ENCODE measurements around the gene CILP. TPM values are rescaled to one million over a fixed set of nuclear protein-coding genes. Genes with fewer than 3 reads are reported as not detected.
"Not testable (repeated sequence)": the region's sequence is repeated elsewhere in the genome, so short reads cannot be mapped to it uniquely, and the experiment has no call there.

CILP gene
- total RNA-seq = 0.64 TPM

DNA sequence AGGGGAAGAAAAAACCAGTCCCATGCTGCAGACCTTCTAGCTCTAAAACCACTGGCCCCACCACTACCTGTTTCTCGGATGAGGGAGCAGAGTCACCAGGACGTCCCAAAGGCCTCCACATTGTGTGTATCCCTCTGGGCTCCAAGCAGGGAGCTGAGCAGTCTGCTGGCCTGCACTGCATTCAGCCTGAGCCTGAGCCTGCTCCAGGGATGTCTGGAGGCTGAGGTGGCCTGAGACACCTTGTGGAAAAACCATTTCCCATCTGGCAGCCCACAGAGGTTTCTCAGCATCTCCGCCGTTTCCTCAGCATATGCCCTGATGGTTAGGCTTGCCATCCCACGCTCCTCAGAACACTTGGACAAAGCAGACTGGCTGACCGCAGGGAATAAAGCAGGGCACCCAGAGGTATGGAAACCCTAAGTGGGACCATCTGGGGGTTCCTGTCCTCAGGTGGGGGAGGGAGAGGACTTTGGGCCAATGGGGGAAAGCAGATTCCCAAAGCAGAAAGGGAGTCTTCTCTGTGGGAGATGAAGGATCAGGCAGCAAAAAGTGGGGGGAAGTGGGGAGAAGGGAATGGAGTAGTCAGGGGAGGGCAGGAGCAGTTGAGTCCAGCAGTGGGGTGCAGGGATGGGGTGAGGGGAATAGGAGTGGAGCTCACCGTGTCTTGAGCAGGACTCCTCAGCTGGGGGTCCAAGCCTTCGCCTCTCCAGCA, at the start of gene CILP:
TSS of gene CILP (minus strand) at position 704 of the 712 bp plus-strand sequence. CDS start 1,718 bp downstream, outside the sequence.
- ATAC-seq = no peak

- no peak for ATAC-seq
Measured at GRCh38 chr15:65260968-65261367, 49.7 kb upstream of the CILP start.

DNA sequence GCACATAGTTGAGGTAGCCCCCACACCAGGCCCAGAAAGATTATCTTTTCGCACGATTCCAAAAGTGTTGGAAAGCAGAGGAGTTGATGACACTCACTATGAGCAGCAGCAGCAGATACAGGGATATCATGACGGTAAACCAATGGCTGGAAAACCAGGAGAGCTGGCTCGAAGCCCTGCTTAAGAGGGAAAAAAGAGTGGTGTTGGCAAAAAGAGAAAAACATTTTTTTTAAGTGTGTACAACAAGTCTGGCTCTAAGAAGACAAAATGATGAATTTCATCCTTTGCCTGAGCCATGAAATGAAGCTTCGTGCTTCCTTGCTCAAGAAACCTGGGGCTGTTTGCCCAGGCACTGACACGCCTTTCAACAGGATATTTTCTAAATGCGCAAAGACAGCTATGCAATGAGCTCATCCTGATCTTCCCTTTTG, 48.1 kb upstream of the CILP start:
- ATAC-seq = no peak

- ATAC-seq = no peak
Measured at GRCh38 chr15:65258375-65259262, 47.3 kb upstream of the CILP start.

DNA sequence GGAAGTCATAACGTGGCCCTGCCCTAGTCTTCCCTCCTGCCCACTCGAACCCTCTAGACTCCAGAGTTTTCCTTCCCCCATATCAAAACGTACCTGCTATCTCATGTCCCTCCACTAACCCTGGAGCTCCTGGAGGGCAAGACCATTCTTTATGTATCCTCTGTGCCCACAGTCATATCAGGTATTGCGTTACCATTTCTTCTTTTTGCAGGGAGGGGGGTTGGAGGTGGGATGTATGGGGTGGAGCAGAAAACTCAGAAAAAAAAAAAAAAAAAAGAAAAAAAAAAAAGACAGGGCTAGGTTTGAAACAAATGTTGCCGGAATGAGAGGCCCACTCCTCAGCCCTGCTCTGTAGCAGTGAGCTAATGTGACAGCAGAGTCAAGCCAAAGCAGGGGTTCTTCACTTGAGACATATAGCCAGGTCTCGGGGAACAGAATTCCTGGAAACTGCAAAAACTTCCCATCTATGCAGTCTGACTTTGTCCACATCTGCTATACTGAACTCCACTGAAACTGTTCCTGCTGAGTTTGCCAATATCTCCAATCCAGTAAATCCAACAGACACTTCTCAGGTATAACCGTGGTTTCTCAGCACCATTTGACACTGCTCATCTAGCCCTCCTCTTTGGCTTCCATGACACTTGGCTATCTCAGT, 44.3 kb upstream of the CILP start:
- no peak for ATAC-seq

DNA sequence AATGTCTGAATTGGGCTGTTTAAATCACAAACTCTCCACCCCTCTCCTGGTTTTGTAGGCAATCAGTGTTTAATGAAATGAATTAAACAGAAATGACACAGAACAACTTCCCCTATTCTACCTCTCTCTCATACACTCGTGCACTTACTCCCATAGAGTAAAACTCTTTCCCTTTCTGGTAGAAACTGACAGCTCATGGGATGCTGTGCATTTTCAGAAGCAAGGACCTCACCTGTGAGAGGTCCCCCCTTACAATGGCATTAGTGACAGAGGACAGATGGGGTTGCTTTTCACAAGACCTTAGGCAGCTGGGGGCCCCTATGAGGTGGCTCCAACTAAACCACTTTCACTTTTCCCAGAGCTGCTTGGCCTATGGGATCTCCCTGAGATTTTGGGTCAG, 43.5 kb upstream of the CILP start:
- no peak for ATAC-seq

DNA sequence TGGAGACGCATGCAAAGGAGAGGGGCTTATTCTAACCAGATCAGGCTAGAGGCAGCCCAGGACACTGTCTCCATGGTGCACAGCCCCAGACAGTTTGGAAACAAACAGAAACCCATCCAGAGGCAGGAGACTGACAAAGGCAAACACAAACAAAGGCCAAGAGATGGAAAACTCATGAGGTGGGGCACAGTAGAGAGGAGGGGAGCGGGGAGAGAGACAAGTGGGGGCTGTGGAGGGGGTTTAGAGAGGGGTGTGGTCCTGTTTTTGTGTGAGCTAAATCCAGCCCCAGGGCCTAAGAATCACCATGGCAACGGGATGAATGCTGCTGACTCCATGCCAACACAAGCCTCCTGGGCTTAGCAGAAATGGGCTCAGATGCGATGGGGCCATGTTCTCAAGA, 43.1 kb upstream of the CILP start:
- ATAC-seq = no peak

DNA sequence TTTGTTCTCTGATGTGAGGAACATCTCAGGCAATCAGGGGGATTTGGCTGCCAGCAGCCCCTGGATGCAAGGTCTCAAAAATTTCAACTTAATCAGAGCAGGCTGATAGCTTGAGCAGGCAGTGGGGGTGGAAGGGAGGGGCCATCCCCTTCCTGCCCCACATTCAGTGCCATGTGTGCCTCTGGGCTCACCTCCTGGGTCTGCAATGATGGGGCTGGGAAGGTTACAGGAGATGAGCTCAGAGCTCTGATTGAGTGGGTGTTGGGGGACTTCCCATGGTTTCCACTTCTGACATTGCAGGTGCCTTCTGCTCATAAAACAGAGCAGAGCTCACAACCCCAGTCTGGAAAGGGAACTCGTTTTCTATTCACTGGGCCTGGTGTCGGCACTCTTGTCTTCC, 38.4 kb upstream of the CILP start:
- no peak for ATAC-seq

DNA sequence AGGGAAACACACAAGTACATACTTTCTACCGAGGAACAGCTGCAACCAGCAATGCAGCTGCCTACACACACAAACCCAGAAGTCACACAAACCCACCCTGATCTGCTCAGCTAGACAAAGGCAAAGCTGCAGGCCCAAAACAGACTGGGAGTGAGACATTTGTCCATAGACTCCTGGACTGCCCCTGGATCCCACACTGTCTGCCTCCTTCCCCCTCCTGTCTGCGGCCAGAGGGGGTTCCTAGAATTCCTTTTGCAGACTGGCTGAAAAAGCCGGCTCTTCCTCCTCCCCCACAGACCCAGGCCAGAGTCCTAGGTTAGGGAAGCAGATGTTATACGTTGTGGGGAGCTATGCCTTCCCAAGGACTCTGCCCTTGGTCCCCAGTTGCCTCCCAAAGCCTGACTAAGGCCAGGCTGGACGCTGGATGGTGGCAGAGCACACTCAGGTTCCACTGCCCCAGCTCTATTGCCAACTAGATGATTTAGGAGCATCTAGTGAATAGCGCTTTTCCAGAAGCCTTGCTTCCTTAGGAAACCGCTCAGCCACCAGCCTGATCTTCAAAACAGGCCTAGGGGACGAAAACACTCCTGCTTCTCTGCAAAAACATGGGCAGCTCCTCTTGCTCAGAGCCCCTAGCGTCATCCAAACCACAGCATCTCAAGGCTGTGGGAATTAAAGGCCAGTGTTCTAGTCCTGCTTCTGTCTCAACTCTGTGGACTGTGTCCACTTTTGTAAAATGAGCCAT, 37.4 kb upstream of the CILP start:
- no peak for ATAC-seq

DNA sequence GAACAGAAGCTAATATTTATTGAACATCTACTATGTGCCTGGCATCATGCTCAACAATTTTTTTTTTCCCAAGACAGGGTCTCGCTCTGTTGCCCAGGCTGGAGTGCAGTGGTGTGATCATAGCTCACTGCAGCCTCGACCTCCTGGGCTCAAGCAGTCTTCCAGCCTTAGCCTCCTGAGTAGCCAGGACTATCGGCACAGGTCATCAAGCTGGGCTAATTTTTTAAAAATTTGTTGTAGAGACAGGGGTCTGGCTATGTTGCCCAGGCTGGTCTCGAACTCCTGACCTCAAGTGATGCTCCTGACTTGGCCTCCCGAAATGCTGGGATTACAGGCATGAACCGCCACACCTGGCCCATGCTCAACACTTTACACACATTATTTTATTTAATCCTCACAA, 35.7 kb upstream of the CILP start:
- no peak for ATAC-seq

GRCh38 chr15:65246026-65246714, 34.9 kb upstream of the CILP start:
- peak; percentile 95 for ATAC-seq

DNA sequence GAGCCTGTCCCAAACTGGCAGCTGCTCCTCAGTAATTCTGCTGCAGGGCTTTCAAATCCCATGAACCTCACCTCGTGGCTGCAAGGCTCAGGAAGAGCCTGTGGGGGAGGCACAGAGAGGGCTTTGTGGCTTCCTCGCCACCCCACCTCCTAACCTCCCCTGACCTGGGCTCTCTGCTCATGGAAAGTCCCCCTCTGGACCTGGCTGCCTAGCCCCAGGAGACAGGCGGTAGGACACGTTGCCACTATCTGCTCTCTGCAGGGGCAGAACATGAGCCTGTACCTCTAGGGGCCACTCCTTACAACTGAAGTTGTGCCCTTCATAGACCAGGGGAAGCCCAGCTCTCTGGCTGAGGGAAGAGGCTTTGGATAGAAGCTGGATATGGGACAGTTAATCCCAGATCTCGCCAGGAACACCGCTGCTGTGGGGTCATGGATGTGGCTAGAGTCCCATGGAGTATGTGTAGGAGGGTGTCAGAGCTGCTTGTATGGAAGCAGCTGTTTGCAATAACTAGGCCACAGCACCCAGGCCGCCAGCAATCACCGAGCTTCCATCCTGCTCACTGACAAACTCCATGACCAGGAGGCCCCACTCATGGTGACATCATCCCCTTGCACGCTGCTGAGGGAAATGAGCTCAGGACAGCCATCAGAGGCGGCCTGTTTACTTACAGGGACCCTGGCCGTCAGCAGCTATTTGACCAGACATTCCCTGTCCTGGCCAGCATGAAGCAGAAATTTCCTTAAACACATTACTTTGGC, 34.0 kb upstream of the CILP start:
- no peak for ATAC-seq

DNA sequence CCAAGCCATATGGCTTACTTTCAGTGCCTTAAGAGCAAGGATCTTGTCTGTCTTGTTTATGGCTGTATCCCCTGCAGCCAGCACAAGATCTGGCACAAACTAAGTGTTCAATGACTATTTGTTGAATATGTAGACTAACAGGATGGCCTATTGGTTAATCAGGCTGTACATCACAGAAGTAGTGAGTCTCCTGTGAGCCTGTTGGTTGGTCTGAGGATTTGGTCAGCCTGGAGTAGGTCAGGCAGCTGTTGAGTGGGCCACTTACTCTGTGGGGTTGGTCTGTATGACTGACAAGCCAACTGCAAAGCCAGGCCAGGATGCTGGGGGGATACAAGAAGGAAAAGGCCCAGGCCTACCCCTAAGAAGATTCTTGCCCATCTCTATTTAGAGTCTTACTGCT, 33.4 kb upstream of the CILP start:
- no peak for ATAC-seq

DNA sequence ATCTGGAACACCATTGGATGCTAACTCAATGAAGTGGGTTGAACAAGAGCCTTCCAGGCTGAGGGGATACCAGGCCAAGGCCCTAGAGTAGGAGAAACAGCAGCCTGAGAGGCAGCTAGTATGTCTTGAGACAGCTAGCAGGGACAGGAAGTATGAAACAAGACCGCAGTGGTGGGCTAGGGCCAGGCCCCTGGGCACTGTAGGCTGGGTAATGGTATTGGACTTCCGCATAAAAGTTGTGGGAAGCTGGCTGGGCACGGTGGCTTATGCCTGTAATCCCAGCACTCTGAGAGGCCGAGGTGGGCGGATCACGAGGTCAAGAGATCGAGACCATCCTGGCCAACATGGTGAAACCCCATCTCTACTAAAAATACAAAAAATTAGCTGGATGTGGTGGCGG, 25.2 kb upstream of the CILP start:
- ATAC-seq = not testable (repeated sequence)

DNA sequence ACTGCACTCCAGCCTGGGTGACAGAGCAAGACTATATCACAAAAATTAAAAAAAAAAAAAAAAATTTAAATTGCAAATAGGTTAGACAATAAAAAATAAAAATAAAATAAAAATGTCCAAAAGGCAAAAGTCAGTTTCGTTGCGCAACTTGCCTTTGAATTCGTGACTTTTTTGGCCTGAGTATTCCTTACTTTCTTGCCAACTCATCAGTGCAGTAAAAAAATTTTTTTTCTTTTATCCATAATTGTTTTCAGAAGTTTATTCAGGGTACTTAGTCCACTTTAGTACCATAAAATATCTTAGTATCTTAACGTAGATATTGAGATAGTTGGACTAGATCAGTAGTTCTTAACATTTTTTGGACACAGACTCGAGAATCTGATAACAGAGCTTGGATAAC, 22.4 kb upstream of the CILP start:
- ATAC-seq = no peak

DNA sequence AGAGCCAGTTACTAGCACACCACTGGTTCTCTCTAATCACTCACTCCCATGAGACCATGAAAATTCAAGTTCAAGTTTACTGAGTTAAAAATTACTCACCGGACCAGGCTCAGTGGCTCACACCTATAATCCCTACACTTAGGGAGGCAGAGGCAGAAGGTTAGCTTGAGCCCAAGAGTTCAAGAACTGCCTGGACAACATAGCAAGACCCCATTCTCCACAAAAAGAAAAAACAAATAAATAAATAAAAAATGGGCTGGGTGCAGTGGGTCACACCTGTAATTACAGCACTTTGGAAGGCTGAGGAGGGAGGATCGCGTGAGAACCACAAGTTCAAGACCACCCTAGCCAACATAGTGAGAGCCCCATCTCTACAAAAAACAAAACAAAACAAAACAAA, 21.2 kb upstream of the CILP start:
- ATAC-seq = no peak

GRCh38 chr15:65231306-65231705, 20.0 kb upstream of the CILP start:
- ATAC-seq = no peak

DNA sequence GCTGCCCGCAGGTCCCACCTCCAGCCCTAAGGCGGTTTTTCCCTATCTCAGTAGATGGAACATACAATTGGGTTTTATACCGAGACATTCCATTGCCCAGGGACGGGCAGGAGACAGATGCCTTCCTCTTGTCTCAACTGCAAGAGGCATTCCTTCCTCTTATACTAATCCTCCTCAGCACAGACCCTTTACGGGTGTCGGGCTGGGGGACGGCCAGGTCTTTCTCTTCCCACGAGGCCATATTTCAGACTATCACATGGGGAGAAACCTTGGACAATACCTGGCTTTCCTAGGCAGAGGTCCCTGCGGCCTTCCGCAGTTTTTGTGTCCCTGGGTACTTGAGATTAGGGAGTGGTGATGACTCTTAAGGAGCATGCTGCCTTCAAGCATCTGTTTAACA, 15.6 kb upstream of the CILP start:
- not testable (repeated sequence) for ATAC-seq

DNA sequence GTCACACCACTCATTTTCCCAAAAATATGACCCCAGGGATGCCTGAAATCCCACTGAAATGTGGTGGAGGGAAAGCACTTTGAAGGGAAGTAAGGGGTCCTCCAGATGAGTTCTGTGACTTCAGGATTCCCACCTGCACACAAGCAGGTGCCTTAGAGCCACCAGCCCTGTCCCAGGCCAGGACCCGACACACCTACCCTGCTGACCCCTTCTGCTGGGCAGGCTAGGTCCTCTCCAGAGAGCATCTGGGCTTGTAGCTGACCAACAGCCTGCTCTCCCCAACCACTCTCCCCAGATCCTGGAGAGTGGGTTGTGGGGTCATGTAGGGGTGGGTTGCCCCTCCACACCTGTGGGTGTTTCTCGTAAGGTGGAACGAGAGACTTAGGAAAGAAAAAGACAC, 14.9 kb upstream of the CILP start:
- ATAC-seq = no peak

GRCh38 chr15:65223996-65224395, 12.7 kb upstream of the CILP start:
- no peak for ATAC-seq

DNA sequence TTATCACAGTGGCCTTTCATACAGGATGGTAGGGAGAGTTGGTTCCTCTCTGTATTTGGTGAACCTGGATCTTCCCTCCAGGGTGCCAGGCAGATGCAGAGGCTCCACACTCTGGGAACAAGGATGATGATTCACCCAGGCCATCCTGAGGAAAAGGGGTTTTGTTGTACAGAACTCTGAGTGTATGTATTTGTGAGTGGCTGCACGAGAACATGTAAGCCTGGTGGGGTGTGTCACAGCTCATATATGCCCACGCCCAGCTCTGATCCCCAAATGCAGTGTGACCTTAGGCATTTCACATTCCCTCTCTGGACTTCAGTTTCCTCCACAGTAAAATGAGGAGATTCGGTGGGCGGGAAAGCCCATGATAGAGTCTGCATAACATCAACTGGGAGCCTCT, 11.6 kb upstream of the CILP start:
- ATAC-seq = peak; percentile 76

Data from esophagus mucosa (tissue), 1 donor.